ENCODE data around the gene ACOX2. TPM values are rescaled to one million over a fixed set of nuclear protein-coding genes. Genes with fewer than 3 reads are reported as not detected.

Gene ACOX2
- total and polyA plus RNA-seq, 4 donors: 11.1 to 33.3 (median 15.6) TPM

DNA sequence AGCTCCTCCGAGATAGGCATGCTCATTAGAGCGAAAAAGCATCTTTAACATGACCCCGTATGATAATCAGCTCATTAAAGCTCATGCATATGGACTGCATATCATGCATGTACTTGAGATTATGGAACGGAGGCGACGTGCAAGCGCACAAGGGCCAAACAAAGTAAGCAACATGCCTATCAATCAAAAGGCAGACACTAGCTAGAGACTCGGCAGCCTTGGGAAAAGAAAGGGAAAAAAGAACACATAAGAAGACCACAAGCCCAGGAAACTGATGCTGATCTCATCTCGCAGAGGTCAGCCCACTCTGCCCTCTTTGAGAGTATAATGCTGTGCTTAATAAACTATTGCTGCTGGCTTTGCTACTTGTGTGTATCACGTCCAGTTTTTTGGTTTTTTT is 2.6 kb upstream of the ACOX2 start:
- DNase-seq (ENCODE audit: low read depth in 4 of 6, low spot score in 6 of 6): no peak
- WGBS (ENCODE audit: insufficient coverage): 75% methylated on average over 9 of the region's 10 CpGs

DNA sequence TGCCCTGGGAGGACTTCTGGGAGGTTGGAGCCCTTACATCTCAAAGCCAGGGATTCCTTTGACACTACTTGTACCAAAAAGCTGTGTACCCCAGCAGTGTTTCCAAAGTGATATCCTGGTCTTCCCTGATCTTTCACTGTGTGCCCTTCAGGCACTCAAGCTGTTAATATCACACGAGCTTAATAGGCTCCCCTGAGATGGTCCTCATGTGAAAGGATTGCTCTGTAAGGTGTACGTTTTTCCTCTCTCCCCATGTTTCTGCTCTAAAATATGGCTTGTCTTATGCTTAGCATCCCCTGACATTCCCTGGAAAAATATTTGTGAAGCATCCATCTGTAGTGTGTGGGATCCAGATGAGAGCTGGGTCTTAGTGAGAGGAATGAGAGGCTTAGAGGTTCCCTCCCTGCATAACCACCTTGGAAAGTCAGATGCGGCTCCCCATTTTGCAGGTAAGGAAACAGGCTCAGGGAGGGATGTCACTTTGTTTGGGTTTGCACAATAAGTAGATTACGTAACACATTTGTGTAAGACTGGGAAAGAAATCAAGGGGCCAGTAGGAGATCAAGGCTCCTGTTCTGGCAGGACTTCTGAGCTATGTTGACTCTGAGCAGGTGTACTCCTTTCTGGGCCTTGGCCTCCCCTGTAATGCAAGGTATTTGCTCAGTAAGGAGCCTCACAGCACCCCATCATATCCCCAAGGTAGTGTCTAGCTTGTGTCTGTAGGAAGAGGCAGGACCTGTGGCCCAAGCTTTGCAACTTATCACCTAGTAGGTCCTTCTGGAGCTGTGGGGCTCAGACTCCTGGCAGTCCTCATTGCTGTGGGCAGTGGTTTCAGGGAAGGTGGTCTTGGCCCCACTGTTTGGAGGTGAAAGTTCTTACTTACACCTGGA is 667 bp upstream of the ACOX2 start:
- WGBS (ENCODE audit: insufficient coverage): 88% methylated on average over 3 of the region's 4 CpGs
- Histone ChIP-seq H3K9me3 (ENCODE audit: control insufficient read depth, insufficient read depth, low read length) (no peaks in the 10 kb centered on the region), H3K27me3 (ENCODE audit: control insufficient read depth, insufficient read depth, low read length) (no peaks in the 10 kb centered on the region), H3K4me1 (ENCODE audit: control insufficient read depth, insufficient read depth, low read length) (peaks cover 18% of the 10 kb centered on the region), H3K4me3 (ENCODE audit: low read depth, low read length) (no peak overlapping the region), H3K27ac (ENCODE audit: low read depth, low read length) (peak overlapping the region; percentile 75), H3K36me3 (ENCODE audit: control insufficient read depth, insufficient read depth, low read length) (no peaks in the 10 kb centered on the region)
- DNase-seq (ENCODE audit: low read depth in 4 of 6, low spot score in 6 of 6): no peak

More for the DNA sequence above, 2.6 kb upstream of the ACOX2 start:
- Histone ChIP-seq H3K27me3 (ENCODE audit: control insufficient read depth, insufficient read depth, low read length) (no peaks in the 10 kb centered on the region), H3K4me1 (ENCODE audit: control insufficient read depth, insufficient read depth, low read length) (peaks cover 15% of the 10 kb centered on the region), H3K9me3 (ENCODE audit: control insufficient read depth, insufficient read depth, low read length) (no peaks in the 10 kb centered on the region), H3K27ac (ENCODE audit: low read depth, low read length) (no peak overlapping the region), H3K36me3 (ENCODE audit: control insufficient read depth, insufficient read depth, low read length) (no peaks in the 10 kb centered on the region), H3K4me3 (ENCODE audit: low read depth, low read length) (no peak overlapping the region)

DNA sequence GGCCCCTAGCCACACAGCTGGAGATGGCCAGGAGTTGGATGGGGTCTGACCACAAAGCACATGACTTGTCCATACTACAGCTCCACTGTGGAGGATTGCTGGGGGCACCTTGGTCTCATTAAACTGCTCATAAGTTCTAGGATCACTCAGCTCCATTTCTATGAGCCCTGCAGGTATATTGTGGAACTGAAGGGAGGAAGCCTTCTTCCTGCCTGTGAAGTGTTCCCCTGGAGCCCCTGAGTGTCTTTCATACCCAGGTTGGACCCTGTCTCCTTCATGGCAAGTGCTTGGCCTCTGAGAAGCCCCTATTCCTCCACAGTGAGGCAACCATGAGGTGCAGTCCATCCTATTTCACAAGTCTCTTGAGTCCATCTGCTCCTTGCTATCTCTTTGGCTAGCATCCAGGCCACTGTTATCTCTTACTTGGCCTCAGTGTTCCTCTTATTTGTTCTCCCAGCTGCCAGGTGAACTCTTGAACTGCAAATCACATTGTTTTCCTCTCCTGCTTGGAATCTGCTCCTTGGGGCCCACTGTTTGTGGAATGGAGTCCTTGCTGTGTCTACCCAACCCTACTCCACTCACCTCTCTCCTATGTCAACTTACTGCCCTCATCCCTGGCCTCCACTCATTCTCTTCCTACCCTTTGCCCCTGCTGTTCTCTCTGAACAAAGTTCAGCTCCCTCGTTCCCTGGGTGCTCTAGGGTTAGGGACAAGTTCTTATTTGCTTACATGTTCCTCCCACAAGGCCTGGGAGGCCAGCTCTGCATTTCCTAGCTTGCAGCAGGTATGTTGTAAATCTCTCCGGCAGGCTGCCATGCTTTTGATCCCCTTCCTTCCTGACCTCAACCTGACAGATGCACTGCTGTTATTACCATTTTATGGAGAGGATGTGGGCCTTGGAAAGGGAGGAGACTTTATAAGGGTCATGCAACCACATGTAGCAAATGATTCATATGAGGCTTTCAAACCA is 1.2 kb downstream of the ACOX2 start:
- H3K9me3 ChIP-seq (ENCODE audit: control insufficient read depth, insufficient read depth, low read length): no peaks in the 10 kb centered on the region
- no peak for DNase-seq (ENCODE audit: low read depth in 4 of 6, low spot score in 6 of 6)
- H3K4me1 ChIP-seq (ENCODE audit: control insufficient read depth, insufficient read depth, low read length): peaks cover 19% of the 10 kb centered on the region
- peaks cover 5% of the 10 kb centered on the region for H3K36me3 ChIP-seq (ENCODE audit: control insufficient read depth, insufficient read depth, low read length)
- no peaks in the 10 kb centered on the region for H3K27me3 ChIP-seq (ENCODE audit: control insufficient read depth, insufficient read depth, low read length)
- H3K27ac ChIP-seq (ENCODE audit: low read depth, low read length): no peak overlapping the region
- no peak overlapping the region for H3K4me3 ChIP-seq (ENCODE audit: low read depth, low read length)
- no CpG with 5 or more reads among the region's 2 CpGs for WGBS (ENCODE audit: insufficient coverage)

DNA sequence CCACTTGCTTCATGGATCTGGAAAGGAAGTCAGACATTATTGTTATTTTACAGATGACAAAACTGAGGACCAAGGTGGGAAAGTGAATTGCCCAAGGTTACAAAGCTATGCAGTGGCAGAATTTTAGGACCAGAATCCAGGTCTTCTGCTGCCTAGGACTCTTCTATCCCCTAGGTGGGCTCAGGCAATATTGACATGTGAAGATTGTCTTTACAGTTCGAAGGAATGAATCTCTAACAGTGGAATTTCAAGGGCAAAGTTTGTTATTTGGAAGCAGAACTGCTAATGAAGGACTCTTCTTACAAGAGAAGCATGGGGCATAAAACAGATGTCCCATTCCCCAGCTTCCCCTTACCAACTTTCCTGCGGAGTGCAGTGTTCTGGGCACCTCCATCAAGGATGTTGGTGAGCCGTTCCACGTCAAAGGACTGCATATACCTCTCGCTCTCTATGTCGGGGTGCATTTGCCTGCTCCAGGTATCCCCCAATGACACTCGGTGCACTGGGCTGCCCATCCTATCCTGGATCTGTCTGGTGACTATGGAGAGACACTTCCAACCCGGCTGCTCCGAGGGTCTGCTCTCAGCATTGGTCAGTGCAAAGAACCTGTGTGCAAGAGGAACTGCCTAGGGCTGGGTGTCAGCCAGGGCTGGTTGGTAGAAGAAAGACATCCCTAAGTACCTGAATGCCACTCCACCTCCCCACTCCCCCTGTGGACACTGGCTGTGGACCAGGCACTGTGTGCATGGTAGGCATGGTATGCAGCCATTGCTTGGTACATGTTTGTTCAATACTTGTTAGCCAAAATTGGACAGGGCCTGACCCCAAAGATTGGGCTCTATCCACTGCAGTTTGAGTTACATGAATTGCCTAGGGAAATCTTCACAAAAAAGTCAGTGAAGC is 2.1 kb downstream of the ACOX2 start:
- Histone ChIP-seq H3K27me3 (ENCODE audit: control insufficient read depth, insufficient read depth, low read length) (no peaks in the 10 kb centered on the region), H3K4me3 (ENCODE audit: low read depth, low read length) (no peak overlapping the region), H3K27ac (ENCODE audit: low read depth, low read length) (no peak overlapping the region), H3K36me3 (ENCODE audit: control insufficient read depth, insufficient read depth, low read length) (peaks cover 13% of the 10 kb centered on the region), H3K9me3 (ENCODE audit: control insufficient read depth, insufficient read depth, low read length) (no peaks in the 10 kb centered on the region), H3K4me1 (ENCODE audit: control insufficient read depth, insufficient read depth, low read length) (peaks cover 19% of the 10 kb centered on the region)
- 96% methylated on average over 8 of the region's 9 CpGs for WGBS (ENCODE audit: insufficient coverage)
- DNase-seq (ENCODE audit: low read depth in 4 of 6, low spot score in 6 of 6): no peak

DNA sequence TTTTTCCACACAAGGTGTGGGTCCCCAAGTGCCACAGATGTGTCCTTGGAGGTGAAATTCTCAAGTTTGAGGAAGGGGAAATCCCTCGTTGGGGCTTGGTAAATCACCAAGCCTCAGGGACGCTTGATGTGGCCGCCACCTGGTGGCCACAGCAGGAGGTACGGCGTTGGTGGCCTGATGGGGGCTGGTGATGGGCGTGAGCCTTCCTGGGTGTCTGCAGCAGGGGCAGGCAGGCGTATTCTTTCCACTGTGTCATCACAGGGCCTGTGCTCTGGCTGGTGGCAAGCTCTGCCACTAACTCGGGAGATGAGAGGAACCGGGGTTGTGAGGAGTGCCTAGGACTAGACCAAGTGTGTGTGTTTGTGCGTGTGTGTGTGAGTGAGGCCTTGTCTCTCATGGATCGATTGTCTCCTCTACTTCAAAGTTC is 4.2 kb downstream of the ACOX2 start:
- Histone ChIP-seq H3K27ac (ENCODE audit: low read depth, low read length) (no peak overlapping the region), H3K9me3 (ENCODE audit: control insufficient read depth, insufficient read depth, low read length) (no peaks in the 10 kb centered on the region), H3K4me1 (ENCODE audit: control insufficient read depth, insufficient read depth, low read length) (peaks cover 30% of the 10 kb centered on the region), H3K27me3 (ENCODE audit: control insufficient read depth, insufficient read depth, low read length) (no peaks in the 10 kb centered on the region), H3K4me3 (ENCODE audit: low read depth, low read length) (no peak overlapping the region), H3K36me3 (ENCODE audit: control insufficient read depth, insufficient read depth, low read length) (peaks cover 13% of the 10 kb centered on the region)
- WGBS (ENCODE audit: insufficient coverage): 25% methylated on average over 9 of the region's 11 CpGs
- peak in 3 of 6 donors; percentile 47 to 87 (median 83) for DNase-seq (ENCODE audit: low read depth in 4 of 6, low spot score in 6 of 6)

DNA sequence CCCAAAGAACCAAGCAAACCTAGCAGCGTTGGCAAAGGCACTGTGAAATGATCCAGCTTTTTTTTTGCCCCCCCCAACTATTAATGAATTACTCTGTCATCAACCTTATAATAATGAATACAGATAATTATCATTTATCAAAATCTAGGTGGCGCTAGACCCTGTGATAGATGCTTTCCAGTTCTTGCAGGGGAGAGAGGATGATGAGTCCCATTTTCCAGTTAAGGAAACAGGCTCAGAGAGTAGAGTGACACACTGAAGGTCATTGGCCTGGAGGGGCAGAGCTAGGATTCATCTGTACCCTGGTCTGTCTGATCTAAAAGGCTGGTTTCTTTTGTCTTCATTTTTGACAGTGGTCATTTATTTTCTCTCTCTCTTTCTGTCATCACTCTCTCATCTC is 5.0 kb downstream of the ACOX2 start:
- H3K36me3 ChIP-seq (ENCODE audit: control insufficient read depth, insufficient read depth, low read length): peaks cover 13% of the 10 kb centered on the region
- no peak overlapping the region for H3K4me3 ChIP-seq (ENCODE audit: low read depth, low read length)
- WGBS (ENCODE audit: insufficient coverage): no CpG with 5 or more reads among the region's 2 CpGs

DNA sequence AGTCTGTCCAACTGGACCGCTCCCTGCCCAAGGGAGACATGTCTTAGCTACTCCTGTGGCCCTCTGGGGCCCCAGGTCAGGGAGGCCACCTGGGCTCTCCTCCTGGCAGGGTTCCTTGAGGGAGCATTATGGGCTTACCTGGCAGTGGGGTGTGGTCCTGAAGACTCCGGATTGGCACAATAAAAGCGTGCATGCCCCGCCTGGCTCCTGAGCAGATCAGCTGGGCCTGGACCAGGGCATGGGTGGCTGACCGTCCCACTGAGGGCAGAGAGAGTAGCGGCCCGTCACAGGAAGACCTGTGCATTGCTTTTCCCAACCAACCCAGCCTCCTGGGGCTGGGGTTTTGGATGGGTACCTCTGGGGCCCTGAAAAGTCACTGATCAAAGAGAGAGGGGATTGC is 5.4 kb downstream of the ACOX2 start:
- WGBS (ENCODE audit: insufficient coverage): 95% methylated on average over 4 of the region's 7 CpGs
- H3K27ac ChIP-seq (ENCODE audit: low read depth, low read length): no peak overlapping the region
- H3K4me3 ChIP-seq (ENCODE audit: low read depth, low read length): no peak overlapping the region
- H3K9me3 ChIP-seq (ENCODE audit: control insufficient read depth, insufficient read depth, low read length): no peaks in the 10 kb centered on the region
- DNase-seq (ENCODE audit: low read depth in 4 of 6, low spot score in 6 of 6): no peak
- H3K36me3 ChIP-seq (ENCODE audit: control insufficient read depth, insufficient read depth, low read length): peaks cover 13% of the 10 kb centered on the region
- H3K27me3 ChIP-seq (ENCODE audit: control insufficient read depth, insufficient read depth, low read length): no peaks in the 10 kb centered on the region
- H3K4me1 ChIP-seq (ENCODE audit: control insufficient read depth, insufficient read depth, low read length): peaks cover 22% of the 10 kb centered on the region

More for the DNA sequence above, 5.0 kb downstream of the ACOX2 start:
- H3K4me1 ChIP-seq (ENCODE audit: control insufficient read depth, insufficient read depth, low read length): peaks cover 26% of the 10 kb centered on the region
- no peak overlapping the region for H3K27ac ChIP-seq (ENCODE audit: low read depth, low read length)
- no peaks in the 10 kb centered on the region for H3K9me3 ChIP-seq (ENCODE audit: control insufficient read depth, insufficient read depth, low read length)
- no peaks in the 10 kb centered on the region for H3K27me3 ChIP-seq (ENCODE audit: control insufficient read depth, insufficient read depth, low read length)
- no peak for DNase-seq (ENCODE audit: low read depth in 4 of 6, low spot score in 6 of 6)

GRCh38 chr3:58530354-58530865 is 6.6 kb downstream of the ACOX2 start:
- no peak for DNase-seq (ENCODE audit: low read depth in 4 of 6, low spot score in 6 of 6)
- peaks cover 16% of the 10 kb centered on the region for H3K4me1 ChIP-seq (ENCODE audit: control insufficient read depth, insufficient read depth, low read length)
- H3K27me3 ChIP-seq (ENCODE audit: control insufficient read depth, insufficient read depth, low read length): no peaks in the 10 kb centered on the region
- no peak overlapping the region for H3K27ac ChIP-seq (ENCODE audit: low read depth, low read length)
- H3K9me3 ChIP-seq (ENCODE audit: control insufficient read depth, insufficient read depth, low read length): no peaks in the 10 kb centered on the region
- H3K36me3 ChIP-seq (ENCODE audit: control insufficient read depth, insufficient read depth, low read length): peaks cover 13% of the 10 kb centered on the region
- no peak overlapping the region for H3K4me3 ChIP-seq (ENCODE audit: low read depth, low read length)
- 91% methylated on average over 18 of the region's 18 CpGs for WGBS (ENCODE audit: insufficient coverage)

All from spinal cord (tissue), 10 donors.